ENCODE results near the gene OR8B3.
A peak's percentile ranks its signal among the peaks of the same experiment; 100 is the strongest.
"Not testable (repeated sequence)": the region's sequence is repeated elsewhere in the genome, so short reads cannot be mapped to it uniquely, and the experiment has no call there.

The OR8B3 gene

GRCh38 chr11:124398924-124399323, at the start of gene OR8B3:
Gene OR8B3 (minus strand): TSS chr11:124399024. CDS start chr11:124397351, 1,673 bp downstream.
- no peak for DNase-seq (ENCODE audit: low read depth, low spot score)

- DNase-seq (ENCODE audit: low read depth, low spot score) = no peak
Observed at GRCh38 chr11:124446916-124447315, 48.1 kb upstream of the OR8B3 start.

DNA sequence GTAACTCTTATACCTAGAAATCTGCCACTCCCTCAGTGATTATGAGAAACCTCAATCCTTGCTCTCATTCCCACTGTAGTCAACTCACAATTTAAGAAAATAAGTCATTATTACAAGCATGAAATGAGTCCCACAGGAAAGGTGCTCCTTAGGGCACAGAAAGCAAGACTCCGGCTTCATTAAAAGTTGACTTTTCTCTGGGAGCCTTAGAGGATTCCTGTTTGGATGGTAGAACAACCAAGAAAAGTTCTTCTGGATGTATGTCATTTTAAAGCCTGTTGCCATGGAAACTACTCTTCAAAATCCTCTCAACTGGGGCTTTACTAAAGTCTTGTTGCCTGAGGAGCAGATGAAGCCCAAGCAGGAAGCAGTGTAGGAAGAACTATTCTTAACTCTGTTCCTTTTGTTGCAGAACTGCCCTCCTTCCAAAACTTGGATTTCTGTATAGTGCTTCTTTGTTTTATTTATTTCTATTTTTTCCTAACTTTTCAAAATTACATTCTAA, 46.9 kb upstream of the OR8B3 start, which contains the start of gene OR8B8:
Gene OR8B8, minus strand, starts transcription at position 51 of the 505 bp plus-strand sequence. CDS start 4,611 bp downstream, outside the sequence.
- DNase-seq (ENCODE audit: low read depth, low spot score) = no peak

DNA sequence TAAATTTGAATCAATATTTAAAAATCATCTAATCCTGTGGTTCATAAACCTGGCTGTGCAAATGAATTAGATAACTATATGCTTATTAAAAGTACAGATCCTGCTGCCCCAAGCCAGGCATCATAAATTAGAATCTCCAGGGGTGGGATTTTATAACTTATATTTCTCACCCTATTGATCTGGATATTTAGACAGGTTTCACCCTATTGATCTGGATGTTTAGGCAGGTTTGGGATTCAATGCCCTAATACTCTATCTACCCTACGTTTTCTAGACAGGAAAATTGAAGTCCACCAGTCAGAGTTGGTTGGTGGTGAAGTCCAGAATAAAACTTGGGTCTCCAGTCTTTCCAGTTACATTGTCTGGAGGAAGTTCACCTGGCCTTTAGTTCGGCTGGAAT, 44.0 kb upstream of the OR8B3 start:
- DNase-seq (ENCODE audit: low read depth, low spot score) = no peak

DNA sequence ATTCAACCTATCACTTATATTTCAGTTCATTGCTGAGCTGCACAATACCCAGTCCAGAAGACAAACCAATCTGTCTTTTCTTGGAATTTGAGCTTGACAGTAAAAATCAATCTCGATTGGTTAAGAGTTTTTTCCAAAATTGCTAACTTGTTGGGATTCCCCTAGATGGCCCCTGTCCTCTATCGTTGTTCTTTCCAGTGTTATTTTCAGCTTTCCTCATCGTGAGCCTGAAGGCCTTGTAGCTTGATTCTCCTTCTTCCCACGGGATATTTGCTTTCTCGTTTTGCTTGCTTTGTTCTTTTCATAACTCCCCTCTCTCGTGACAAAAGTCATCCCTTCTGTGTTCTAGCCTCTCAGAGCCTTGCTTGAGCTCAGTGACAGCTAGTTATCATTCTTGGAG, 43.6 kb upstream of the OR8B3 start:
- no peak for DNase-seq (ENCODE audit: low read depth, low spot score)

GRCh38 chr11:124441519-124441918, 42.7 kb upstream of the OR8B3 start:
- DNase-seq (ENCODE audit: low read depth, low spot score) = no peak

- DNase-seq (ENCODE audit: low read depth, low spot score) = no peak
Observed at GRCh38 chr11:124441081-124441480, 42.3 kb upstream of the OR8B3 start.

DNA sequence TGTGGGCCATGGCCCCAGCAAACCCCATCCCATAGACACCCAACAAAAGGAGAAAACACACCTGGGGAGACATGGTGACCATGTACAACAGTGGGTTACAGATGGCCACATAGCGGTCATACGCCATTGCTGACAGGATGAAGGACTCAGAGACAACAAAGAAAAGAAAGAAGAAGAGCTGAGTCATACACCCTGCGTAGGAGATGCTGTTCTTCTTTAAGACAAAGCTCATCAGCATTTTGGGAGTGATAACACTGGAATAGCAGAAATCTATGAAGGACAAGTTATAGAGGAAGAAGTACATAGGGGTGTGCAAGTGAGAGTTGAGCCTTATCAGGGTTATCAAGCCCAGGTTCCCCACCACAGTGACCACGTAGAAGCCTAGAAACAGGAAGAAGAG, 41.8 kb upstream of the OR8B3 start:
- no peak for DNase-seq (ENCODE audit: low read depth, low spot score)

GRCh38 chr11:124434699-124435098, 35.9 kb upstream of the OR8B3 start:
- DNase-seq (ENCODE audit: low read depth, low spot score) = no peak

- no peak for DNase-seq (ENCODE audit: low read depth, low spot score)
Observed at GRCh38 chr11:124429599-124429998, 30.8 kb upstream of the OR8B3 start.

DNA sequence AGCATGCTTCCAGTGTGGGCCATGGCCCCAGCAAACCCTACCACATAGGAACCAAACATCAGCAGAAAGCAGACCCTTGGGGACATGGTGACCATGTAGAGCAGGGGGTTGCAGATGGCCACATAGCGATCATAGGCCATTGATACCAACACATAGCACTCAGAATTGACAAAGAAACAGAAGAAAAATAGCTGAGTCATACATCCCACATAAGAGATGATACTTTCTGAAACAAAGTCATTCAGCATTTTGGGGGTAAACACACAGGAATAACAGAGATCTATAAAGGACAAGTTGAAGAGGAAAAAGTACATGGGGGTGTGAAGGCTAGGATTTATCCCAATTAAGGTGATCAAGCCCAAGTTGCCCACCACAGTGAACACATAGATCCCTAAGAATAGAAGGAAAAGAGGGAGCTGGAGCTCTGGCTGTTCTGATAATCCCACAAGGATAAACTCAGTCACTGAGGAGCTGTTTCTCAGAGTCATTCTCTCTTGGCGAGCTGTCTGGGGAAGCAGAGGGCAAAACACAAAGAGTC, 25.6 kb upstream of the OR8B3 start, which contains the start of gene OR8B4:
Gene OR8B4, minus strand, starts transcription at position 488 of the 538 bp plus-strand sequence. Its CDS starts 0 bp downstream, at position 488.
- no peak for DNase-seq (ENCODE audit: low read depth, low spot score)

DNA sequence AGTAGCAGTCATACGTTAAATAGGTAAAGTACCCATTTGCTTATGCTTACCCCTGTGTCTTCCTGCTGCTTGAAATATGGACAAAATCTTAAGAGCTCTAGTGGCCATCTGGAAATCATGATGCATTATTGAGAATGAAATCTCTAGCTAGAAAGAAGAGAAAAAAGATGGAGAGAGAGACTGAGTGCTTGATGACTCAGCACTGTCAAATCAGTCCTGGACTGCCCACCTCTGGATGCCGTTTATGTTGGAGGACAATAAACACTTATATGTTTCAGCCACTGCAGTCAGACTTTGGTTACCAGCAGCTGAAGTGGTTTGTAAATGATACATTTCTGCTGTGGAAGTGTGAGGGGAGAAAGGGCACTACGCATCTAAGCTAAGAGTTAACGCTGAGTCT, 22.2 kb upstream of the OR8B3 start:
- DNase-seq (ENCODE audit: low read depth, low spot score) = no peak

- peak; percentile 20 for DNase-seq (ENCODE audit: low read depth, low spot score)
Observed at GRCh38 chr11:124415356-124415923, 16.6 kb upstream of the OR8B3 start.

GRCh38 chr11:124409906-124410305, 11.1 kb upstream of the OR8B3 start:
- no peak for DNase-seq (ENCODE audit: low read depth, low spot score)

- DNase-seq (ENCODE audit: low read depth, low spot score) = no peak
Observed at GRCh38 chr11:124405581-124405980, 6.8 kb upstream of the OR8B3 start.

DNA sequence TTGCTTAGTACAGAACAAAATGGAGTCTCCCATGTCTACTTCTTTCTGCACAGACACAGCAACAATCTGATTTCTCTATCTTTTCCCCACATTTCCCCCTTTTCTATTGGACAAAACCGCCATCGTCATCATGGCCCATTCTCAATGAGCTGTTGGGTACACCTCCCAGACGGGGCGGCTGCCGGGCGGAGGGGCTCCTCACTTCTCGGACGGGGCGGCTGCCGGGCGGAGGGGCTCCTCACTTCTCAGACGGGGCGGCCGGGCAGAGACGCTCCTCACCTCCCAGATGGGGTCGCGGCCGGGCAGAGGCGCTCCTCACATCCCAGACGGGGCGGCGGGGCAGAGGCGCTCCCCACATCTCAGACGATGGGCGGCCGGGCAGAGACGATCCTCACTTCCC, 4.4 kb upstream of the OR8B3 start:
- not testable (repeated sequence) for DNase-seq (ENCODE audit: low read depth, low spot score)

DNA sequence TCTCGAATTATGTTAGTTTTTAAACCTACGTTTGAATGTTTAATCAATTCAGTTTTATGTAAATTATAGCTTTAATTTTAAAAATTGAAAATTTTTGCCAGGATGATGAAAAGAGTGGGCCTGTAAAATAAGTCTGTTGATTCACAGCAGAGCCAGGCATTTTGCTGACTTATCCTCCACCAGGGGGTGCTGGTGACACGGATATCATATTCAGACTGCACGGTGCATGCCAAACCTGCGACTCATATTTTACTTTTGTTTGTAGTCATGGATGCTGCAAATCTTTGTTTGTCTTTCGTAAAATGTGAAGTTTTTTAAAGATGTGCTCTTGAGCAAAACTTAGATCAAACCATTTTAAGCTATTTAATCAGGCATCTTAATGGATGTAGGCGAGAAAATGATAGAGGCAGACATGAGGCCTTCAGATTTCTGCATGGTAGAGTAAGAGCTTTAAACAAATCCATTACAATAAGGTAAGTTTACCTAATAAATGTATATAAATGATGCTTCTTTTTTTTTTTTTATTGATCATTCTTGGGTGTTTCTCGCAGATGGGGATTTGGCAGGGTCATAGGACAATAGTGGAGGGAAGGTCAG, 3.6 kb upstream of the OR8B3 start:
- DNase-seq (ENCODE audit: low read depth, low spot score) = peak; percentile 52

DNA sequence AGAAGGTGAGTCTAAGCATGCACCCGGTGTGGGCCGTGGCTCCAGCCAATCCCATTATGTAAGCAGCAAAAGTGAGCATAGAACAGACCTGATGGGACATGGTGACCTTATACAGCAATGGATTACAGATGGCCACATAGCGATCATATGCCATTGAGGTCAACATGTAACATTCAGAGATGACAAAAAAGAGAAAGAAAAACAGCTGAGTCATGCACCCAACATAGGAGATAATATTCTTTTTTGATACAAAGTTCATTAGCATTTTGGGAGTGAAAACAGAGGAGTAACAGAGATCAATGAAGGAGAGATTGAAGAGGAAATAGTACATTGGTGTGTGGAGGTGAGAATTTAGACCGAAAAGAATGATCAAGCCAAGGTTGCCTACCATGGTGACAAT, 2.0 kb downstream of the OR8B3 start:
- DNase-seq (ENCODE audit: low read depth, low spot score) = not testable (repeated sequence)

DNA sequence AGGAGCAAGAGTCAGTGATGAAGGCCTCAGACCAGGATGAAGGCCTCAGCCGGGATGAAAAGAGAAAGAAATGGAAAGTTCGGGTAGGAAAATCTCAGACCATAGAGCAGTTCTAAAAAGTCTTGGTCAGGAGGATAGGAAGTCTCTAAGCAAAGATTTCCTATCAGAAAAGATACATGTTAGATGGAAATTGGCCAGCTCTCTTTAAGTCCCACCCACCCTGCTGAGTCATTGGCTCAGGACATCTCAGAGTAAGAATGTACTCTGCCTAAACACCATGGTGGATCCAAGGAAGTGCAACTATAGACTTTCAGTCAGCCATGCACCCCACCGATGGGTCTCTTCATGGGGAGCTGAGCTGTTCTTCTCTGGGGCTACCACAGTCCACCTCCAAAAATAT, 4.4 kb downstream of the OR8B3 start:
- DNase-seq (ENCODE audit: low read depth, low spot score) = no peak

- DNase-seq (ENCODE audit: low read depth, low spot score) = no peak
Observed at GRCh38 chr11:124384399-124384798, 14.4 kb downstream of the OR8B3 start, which contains the start of gene OR8B2. Gene OR8B2 (minus strand): TSS chr11:124384499. CDS start chr11:124383343, 1,156 bp downstream.

DNA sequence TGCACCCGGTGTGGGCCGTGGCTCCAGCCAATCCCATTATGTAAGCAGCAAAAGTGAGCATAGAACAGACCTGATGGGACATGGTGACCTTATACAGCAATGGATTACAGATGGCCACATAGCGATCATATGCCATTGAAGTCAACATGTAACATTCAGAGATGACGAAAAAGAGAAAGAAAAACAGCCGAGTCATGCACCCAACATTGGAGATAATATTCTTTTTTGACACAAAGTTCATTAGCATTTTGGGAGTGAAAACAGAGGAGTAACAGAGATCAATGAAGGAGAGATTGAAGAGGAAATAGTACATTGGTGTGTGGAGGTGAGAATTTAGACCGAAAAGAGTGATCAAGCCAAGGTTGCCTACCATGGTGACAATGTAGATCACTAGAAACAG, 16.0 kb downstream of the OR8B3 start:
- DNase-seq (ENCODE audit: low read depth, low spot score) = not testable (repeated sequence)

DNA sequence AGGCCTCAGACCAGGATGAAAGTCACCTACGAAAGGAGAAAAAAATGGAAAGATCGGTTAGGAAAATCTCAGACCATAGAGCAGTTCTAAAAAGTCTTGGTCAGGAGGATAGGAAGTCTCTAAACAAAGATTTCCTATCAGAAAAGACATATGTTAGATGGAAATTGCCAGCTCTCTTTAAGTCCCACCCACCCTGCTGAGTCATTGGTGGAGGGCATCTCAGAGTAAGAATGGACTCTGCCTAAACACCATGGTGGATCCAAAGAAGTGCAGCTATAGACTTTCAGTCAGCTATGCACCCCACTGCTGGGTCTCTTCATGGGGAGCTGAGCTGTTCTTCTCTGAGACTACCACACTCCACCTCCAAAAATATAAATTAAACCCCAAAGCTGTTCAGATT, 18.2 kb downstream of the OR8B3 start:
- DNase-seq (ENCODE audit: low read depth, low spot score) = no peak

DNA sequence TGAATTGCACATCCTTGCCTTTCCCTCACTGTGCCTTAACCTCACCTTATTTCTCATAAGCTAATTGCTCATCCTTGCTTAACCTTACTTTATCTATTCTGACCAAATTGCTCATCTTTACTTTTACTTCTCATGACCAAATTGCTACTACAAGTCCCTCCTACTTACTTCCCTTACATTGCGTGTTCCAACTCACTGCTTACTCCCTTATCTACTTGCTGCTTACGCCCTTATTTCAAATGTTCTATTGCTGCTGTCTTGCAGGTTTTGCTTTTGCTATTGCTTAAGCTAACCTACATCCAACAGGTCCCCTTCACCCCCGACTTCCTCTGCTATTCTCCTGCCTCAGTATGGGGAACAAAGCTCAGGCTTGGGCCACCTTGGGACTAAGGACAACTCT, 22.5 kb downstream of the OR8B3 start:
- DNase-seq (ENCODE audit: low read depth, low spot score) = no peak

All from smooth muscle cell of the brain vasculature (primary cell).